Measurements from ENCODE around the gene GPR153. TPM values are rescaled to one million over a fixed set of nuclear protein-coding genes. Genes with fewer than 3 reads are reported as not detected.

The GPR153 gene
- total and polyA plus RNA-seq, 2 experiments from 2014 or later: 0.69 to 8.0 TPM

GRCh38 chr1:6233376-6233775 lies 27.5 kb downstream of the GPR153 start:
- 17 to 18% methylated on average over 1 of the region's 1 CpG for WGBS, 2 experiments (ENCODE audit: low coverage in 1 of 2, low lambda C conversion rate in 2 of 2, missing lambda C conversion rate in 2 of 2)
- 0 out of 2 replicates have a peak, but pooled peaks cover 7% of the 10 kb centered on the region for H3K36me3 ChIP-seq (ENCODE audit: low read depth)
- H3K9me2 ChIP-seq (ENCODE audit: insufficient read depth): no peaks in the 10 kb centered on the region
- H3K27me3 ChIP-seq (replicated peaks; ENCODE audit: insufficient read depth): no peaks in the 10 kb centered on the region
- no peak overlapping the region for H3K9ac ChIP-seq
- no peak overlapping the region for H3K4me2 ChIP-seq (ENCODE audit: unreplicated experiment)
- peaks cover 32% of the 10 kb centered on the region for H3K79me2 ChIP-seq (ENCODE audit: insufficient read depth)
- H3K27ac ChIP-seq: no peak overlapping the region
- no peaks in the 10 kb centered on the region for H4K20me1 ChIP-seq (ENCODE audit: insufficient read depth)
- H2AFZ ChIP-seq: no peak overlapping the region
- H3K9me3 ChIP-seq (ENCODE audit: low read depth): no peaks in the 10 kb centered on the region
- no peaks in the 10 kb centered on the region for H3F3A ChIP-seq (ENCODE audit: insufficient read depth)
- no peaks in the 10 kb centered on the region for H3K4me1 ChIP-seq (ENCODE audit: insufficient read depth)
- no peak for DNase-seq
- no peak overlapping the region for H3K4me3 ChIP-seq
- TF ChIP-seq EZH2phosphoT487 (IDR thresholded peaks at IDR 0.05; ENCODE audit: insufficient read depth, low read depth) (no peak), EZH2 (IDR thresholded peaks at IDR 0.05; ENCODE audit: insufficient read depth, poor library complexity, severe bottlenecking) (no peak)
- in situ Hi-C loops (cut with MboI): no loop called here

GRCh38 chr1:6225651-6226050 lies 35.2 kb downstream of the GPR153 start:
- Histone ChIP-seq H3K4me1 (ENCODE audit: insufficient read depth) (no peaks in the 10 kb centered on the region), H3K79me2 (ENCODE audit: insufficient read depth) (no peaks in the 10 kb centered on the region), H2AFZ (no peak overlapping the region), H3K4me3 (no peak overlapping the region), H3K4me2 (ENCODE audit: unreplicated experiment) (no peak overlapping the region), H3K27ac (no peak overlapping the region), H4K20me1 (ENCODE audit: insufficient read depth) (no peaks in the 10 kb centered on the region), H3K9me3 (ENCODE audit: low read depth) (no peaks in the 10 kb centered on the region), H3F3A (ENCODE audit: insufficient read depth) (0 out of 2 replicates have a peak, but pooled peaks cover 8% of the 10 kb centered on the region), H3K9me2 (ENCODE audit: insufficient read depth) (no peaks in the 10 kb centered on the region), H3K9ac (no peak overlapping the region), H3K27me3 (replicated peaks; ENCODE audit: insufficient read depth) (no peaks in the 10 kb centered on the region), H3K36me3 (ENCODE audit: low read depth) (peaks cover 14% of the 10 kb centered on the region; the same call in 1 of the 2 replicates)
- in situ Hi-C loops (cut with MboI): no loop called here
- DNase-seq: no peak
- TF ChIP-seq EZH2phosphoT487 (IDR thresholded peaks at IDR 0.05; ENCODE audit: insufficient read depth, low read depth): no peak
- no peak for TF ChIP-seq EZH2 (IDR thresholded peaks at IDR 0.05; ENCODE audit: insufficient read depth, poor library complexity, severe bottlenecking)
- 88% methylated on average over 8 of the region's 8 CpGs for WGBS, 2 experiments (ENCODE audit: low coverage in 1 of 2, low lambda C conversion rate in 2 of 2, missing lambda C conversion rate in 2 of 2)

- H3F3A ChIP-seq (ENCODE audit: insufficient read depth): 0 out of 2 replicates have a peak, but pooled peaks cover 8% of the 10 kb centered on the region
- H3K4me2 ChIP-seq (ENCODE audit: unreplicated experiment): no peak overlapping the region
- no peak for DNase-seq
- no peaks in the 10 kb centered on the region for H4K20me1 ChIP-seq (ENCODE audit: insufficient read depth)
- H3K9me2 ChIP-seq (ENCODE audit: insufficient read depth): no peaks in the 10 kb centered on the region
- H3K27ac ChIP-seq: no peak overlapping the region
- no peaks in the 10 kb centered on the region for H3K4me1 ChIP-seq (ENCODE audit: insufficient read depth)
- in situ Hi-C loops (cut with MboI): no loop called here
- H3K9ac ChIP-seq: no peak overlapping the region
- no peaks in the 10 kb centered on the region for H3K27me3 ChIP-seq (replicated peaks; ENCODE audit: insufficient read depth)
- no peak overlapping the region for H3K4me3 ChIP-seq
- H3K79me2 ChIP-seq (ENCODE audit: insufficient read depth): no peaks in the 10 kb centered on the region
- H2AFZ ChIP-seq: no peak overlapping the region
- no peak for TF ChIP-seq EZH2 (IDR thresholded peaks at IDR 0.05; ENCODE audit: insufficient read depth, poor library complexity, severe bottlenecking)
- TF ChIP-seq EZH2phosphoT487 (IDR thresholded peaks at IDR 0.05; ENCODE audit: insufficient read depth, low read depth): no peak
- no peaks in the 10 kb centered on the region for H3K9me3 ChIP-seq (ENCODE audit: low read depth)
- 94 to 95% methylated on average over 14 to 15 of the region's 15 CpGs for WGBS, 2 experiments (ENCODE audit: low coverage in 1 of 2, low lambda C conversion rate in 2 of 2, missing lambda C conversion rate in 2 of 2)
- H3K36me3 ChIP-seq (ENCODE audit: low read depth): peaks cover 14% of the 10 kb centered on the region; the same call in 1 of the 2 replicates
Measured at GRCh38 chr1:6224718-6225117, 36.2 kb downstream of the GPR153 start.

GRCh38 chr1:6223617-6224016 lies 37.3 kb downstream of the GPR153 start:
- no peak overlapping the region for H3K27ac ChIP-seq
- H3K9me2 ChIP-seq (ENCODE audit: insufficient read depth): no peaks in the 10 kb centered on the region
- H3K4me3 ChIP-seq: no peak overlapping the region
- no peak for TF ChIP-seq EZH2phosphoT487 (IDR thresholded peaks at IDR 0.05; ENCODE audit: insufficient read depth, low read depth)
- TF ChIP-seq EZH2 (IDR thresholded peaks at IDR 0.05; ENCODE audit: insufficient read depth, poor library complexity, severe bottlenecking): no peak
- 99% methylated on average over 13 of the region's 13 CpGs for WGBS, 2 experiments (ENCODE audit: low coverage in 1 of 2, low lambda C conversion rate in 2 of 2, missing lambda C conversion rate in 2 of 2)
- no peak overlapping the region for H3K4me2 ChIP-seq (ENCODE audit: unreplicated experiment)
- no peaks in the 10 kb centered on the region for H3K9me3 ChIP-seq (ENCODE audit: low read depth)
- no peak overlapping the region for H3K9ac ChIP-seq
- H3K36me3 ChIP-seq (ENCODE audit: low read depth): peaks cover 14% of the 10 kb centered on the region; the same call in 1 of the 2 replicates
- no peak overlapping the region for H2AFZ ChIP-seq
- no peaks in the 10 kb centered on the region for H3K4me1 ChIP-seq (ENCODE audit: insufficient read depth)
- no peak for DNase-seq
- no peaks in the 10 kb centered on the region for H3K27me3 ChIP-seq (replicated peaks; ENCODE audit: insufficient read depth)
- no peaks in the 10 kb centered on the region for H4K20me1 ChIP-seq (ENCODE audit: insufficient read depth)
- H3K79me2 ChIP-seq (ENCODE audit: insufficient read depth): no peaks in the 10 kb centered on the region
- H3F3A ChIP-seq (ENCODE audit: insufficient read depth): 0 out of 2 replicates have a peak, but pooled peaks cover 8% of the 10 kb centered on the region
- in situ Hi-C loops (cut with MboI): no loop called here

All from GM23248 (cell line).